PC-3 (cell line): ENCODE measurements around the gene CALB2.

Experiments used
- CTCF ChIP-seq: fragments of 300-600 bp; sonication (generic); conservative IDR thresholded peaks from 2 replicates; pipeline ENCODE4 v1.5.1; 2017; ENCODE audit warnings: antibody characterized with exemption, low read depth, mild to moderate bottlenecking, low read length
- EZH2 ChIP-seq: fragments of 300-600 bp; sonication (generic); IDR thresholded peaks from one replicate; pipeline ENCODE4 v1.6.1; 2017; ENCODE audit warnings: antibody characterized with exemption, mild to moderate bottlenecking, low read length; ENCODE audit not compliant: unreplicated experiment

- TF ChIP-seq CTCF (no peak), EZH2 (no peak)
These were observed 69.9 kb downstream of the CALB2 start for GRCh38 chr16:71428385-71428784.
